NOMO-1 treated with dmso at 0.1 percent for 144 hours (cell line): ENCODE data around the gene ANTXR2.
"Not testable (repeated sequence)": the region's sequence is repeated elsewhere in the genome, so short reads cannot be mapped to it uniquely, and the experiment has no call there.

ENCODE experiments used
- DNase-seq: peaks from one replicate; lab custom pipeline; 2025; ENCODE audit not compliant: unreplicated experiment; lab: John Stamatoyannopoulos, UW

Gene ANTXR2

DNA sequence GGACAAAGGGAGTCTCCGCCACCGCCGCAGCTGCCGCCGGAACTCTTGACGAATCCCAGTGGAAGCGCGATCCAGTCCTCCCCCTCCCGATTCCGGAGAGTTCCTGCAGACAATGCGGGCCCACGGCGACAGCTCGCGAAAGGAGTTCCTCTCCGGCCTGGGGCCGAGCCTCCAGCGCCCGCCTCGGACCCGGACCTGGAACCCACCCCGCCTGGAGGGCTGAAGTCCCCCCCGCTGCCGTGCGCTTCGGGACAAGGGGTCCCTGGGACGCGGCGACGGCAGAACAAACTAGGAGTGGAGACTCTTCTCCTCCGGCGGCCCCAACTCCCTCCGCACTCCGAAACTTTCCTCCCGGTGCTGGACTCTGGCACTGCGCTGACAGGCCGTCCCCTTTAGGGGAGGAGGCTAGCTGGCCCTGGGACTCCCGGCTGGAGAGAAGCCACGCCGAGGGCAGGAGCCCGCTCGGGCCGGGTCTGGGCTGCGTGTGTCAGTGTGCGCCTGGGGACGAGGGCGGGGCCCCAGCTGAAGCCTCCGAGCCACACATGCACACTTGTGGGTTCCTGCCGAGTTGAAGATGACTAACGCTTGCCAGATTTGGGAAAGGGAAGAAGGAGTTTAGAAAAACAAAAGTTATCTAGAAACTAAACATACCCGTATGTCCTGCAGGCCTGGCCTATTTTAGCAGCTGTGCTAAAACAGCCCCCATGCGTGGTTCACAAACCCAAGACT is at the start of gene ANTXR2:
Gene ANTXR2 (minus strand): TSS at position 486 of the 729 bp plus-strand sequence. CDS start 669 bp downstream, outside the sequence.
- peak; percentile 86 for DNase-seq

DNA sequence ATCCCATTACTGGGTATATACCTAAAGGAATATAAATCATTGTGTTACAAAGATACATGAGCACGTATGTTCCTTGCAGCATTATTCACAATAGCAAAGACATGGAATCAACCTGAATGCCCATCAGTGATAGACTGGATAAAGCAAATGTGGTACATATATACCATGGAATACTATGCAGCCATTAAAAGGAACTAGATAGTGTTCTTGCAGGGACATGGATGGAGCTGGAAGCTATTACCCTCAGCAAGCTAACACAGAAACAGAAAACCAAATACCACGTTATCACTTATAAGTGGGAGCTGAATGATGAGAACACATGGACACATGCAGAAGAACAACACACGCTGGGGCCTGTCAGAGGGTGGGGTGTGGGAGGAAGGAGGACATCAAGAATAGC is 48.8 kb upstream of the ANTXR2 start:
- not testable (repeated sequence) for DNase-seq

DNA sequence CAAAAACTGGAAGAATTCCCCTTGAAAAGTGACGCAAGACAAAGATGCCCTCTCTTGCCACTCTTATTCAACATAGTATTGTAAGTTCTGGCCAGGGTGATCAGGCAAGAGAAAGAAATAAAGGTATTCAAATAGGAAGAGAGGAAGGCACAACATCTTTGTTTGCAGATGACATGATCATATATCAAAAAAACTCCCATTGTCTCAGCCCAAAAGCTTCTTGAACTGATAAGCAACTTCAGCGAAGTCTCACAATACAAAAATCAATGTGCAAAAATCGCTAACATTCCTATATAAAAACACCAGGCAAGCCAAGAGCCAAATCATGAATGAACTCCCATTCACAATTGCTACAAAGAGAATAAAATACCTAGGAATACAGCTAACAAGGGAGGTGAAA is 46.6 kb upstream of the ANTXR2 start:
- not testable (repeated sequence) for DNase-seq

DNA sequence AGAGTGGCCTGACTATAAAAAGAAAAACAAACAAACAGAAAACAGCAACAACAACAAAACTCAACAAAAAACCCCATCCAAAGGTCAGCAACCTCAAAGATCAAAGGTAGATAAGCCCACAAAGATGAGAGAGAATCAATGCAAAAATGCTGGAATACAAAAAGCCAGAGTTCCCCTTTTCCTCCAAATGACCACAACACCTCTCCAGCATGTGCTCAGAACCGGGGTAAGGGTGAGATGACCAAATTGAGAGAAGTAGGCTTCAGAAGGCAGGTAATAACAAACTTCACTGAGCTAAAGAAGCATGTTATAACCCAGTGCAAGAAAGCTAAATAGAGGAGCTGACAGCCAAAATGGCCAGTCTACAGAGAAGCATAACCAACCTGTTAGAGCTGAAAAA is 43.5 kb upstream of the ANTXR2 start:
- DNase-seq = no peak

DNA sequence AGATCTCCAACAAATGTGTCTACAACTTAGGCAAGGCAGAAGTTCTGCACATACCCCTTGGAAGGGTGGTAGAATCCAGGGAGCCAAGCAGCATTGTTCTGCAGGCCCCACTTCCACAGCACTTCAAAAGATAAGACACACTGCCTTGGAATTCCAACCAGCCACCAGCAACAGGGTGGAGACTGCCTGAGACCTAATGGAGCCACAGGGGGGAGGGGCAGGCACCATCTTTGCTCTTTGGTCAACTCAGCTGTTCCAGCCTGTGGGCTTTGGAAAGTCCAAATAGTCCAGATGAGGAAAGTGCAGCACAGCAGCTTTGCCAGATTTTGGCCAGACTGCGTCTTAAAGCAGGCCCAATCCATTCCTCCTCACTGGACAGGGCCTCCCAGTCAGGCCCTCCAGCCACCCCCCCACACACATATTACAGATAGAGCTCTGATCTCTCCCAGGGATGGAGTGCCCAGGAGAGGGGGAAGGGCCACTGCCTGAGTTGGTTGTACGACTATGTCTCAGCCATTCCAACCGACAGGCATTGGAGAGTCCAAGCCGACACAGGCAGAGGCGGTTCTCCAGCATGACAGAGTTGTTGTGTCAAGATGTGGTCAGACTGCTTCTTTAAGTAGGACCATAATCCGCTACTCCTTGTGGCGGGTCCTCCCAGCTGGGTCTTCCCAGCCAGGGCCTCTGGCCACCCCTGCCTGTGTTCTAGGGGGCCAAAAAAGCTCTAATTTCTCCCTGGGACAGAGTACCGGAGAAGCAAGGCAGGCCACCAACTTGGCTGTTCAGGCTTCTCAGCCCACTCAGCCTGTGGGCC is 42.5 kb upstream of the ANTXR2 start:
- DNase-seq = no peak

DNA sequence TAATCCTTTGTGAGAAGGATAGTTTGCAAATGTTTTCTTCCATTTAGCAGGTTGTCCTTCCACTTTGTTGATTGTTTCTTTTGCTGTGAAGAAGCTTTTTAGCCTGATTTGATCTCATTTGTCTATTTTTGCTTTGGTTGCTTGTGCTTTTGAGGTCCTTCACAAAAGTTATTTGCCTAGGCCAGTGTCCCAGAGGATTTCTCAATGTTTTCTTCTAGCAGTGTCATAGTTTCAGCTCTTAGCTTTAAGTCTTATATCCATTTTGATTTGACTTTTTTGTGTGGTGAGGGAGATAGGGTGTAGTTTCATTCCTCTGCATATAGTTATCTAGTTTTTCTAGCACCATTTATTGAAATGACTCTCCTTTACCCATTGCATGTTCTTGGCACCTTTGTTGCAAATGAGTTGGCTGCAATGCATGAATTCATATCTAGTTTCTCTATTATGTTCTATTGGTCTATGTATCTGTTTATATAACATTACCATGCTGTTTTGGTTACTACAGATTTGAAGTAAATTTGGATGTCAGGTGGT is 41.8 kb upstream of the ANTXR2 start:
- DNase-seq = no peak

DNA sequence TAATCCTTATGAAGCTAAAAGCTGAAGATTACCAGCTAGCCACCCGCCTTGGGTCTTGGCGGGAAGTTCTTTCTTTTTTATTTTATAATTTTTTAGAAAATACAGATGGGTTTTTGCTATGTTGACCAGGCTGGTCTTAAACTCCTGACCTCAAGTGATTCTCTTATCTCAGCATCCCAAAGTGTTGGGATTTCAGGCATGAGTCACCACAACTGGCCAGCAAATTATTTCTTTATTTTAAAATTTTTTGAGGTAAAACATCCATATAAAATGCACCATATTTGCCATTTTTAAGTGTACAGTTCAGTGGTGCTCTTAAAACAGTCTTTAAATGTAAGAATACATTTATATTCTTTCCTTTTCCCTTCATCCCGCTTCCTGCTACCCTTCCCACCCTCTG is 40.6 kb upstream of the ANTXR2 start:
- no peak for DNase-seq

DNA sequence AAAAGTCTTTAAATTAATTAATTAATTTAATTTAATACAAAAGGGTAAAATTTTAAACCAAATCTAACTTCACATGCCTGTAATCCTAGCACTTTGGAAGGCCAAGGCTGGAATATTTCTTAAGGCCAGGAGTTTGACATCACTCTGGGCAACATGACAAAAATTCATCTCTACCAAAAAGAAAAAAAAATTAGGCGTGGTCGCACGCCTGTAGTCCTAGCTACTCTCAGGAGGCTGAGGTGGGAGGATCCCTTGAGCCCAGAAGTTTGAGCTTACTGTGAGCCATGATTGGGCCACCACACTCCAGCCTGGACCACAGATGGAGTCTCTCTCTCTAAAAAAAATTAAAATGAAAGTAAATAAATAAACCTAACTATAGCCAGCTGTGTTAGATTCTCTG is 39.2 kb upstream of the ANTXR2 start:
- DNase-seq = no peak

DNA sequence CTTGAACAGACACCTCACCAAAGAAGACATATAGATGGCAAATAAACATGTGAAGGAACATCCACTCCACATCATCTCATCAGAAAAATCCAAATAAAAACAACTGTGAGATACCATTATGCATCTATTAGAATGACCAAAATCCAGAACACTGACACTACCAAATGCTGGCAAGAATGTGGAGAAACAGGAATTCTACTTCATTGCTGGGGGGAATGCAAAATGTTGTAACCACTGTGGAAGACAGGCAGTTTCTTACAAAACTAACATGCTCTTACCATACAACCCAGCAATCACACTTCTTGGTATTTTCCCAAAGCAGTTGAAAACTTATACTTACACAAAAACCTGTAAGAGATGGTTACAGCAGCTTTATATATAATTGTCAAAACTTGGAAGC is 38.2 kb upstream of the ANTXR2 start:
- DNase-seq = no peak

DNA sequence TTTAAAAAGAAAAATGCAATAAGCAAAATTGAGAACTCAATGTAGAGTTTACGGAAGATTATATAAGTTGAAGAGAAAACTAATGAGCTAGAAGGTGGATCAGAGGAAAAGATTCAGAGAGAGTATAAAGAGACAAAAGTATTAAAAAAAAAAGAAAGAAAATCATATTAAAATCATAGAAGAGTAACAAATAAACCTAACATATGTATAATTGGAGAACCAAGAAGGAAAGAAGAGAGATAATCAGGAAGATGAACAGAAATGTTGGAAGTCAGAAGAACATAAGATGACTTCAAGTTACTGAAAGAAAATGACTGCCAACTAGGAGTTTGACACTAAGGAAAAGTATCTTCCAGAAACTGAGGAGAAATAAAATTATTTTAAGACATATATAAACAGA is 34.3 kb upstream of the ANTXR2 start:
- no peak for DNase-seq

DNA sequence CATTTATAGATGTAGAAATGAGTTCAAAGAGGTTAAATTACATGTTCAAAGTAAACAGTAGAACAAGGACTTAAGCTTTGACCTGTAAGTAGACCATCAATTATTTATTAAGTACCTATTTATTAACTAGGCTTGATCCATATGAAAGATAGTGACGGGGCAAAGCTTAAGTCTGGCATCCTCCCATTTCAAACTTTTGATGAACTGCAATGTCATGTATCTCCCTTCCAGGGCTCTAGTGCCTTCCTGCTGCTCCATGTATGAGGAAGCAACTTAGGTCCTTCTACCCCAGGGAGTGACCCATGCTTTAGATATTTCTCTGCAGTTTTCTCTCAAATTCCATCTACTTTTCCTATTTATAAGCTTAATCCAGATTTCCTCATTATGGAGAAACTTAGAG is 31.9 kb upstream of the ANTXR2 start:
- no peak for DNase-seq

DNA sequence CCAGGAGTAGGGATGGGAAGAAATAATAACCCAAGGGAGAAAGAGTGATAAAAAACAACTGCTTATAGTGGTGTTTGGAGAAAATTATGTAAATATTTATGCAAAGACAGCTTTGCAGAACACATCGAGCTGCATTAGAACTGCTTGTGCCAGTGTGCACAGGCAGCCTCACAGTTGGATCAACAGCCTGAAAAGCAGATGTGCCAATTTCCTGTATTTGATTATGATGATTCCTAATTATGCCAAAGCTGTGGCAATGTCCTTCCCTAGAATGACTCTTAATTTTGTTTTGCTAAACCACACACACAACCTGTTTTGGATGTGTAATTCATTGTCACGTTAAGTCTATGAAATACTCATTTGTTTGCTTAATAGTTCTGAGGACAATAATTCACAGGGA is 30.6 kb upstream of the ANTXR2 start:
- peak; percentile 40 for DNase-seq

DNA sequence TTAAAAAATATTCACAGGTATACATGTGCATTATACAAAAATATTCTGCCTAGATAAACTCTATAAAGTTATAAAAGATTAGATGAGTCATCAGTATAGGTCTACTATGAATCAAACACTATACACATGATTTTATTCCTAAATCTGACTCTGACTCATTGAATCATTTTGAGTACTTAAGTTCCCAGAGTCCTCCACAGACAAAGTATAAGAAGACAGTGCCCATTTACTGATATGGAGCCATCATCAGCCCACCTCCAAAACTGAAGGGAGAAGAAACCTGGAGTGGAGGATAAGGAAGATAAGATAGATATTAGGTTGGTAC is 28.7 kb upstream of the ANTXR2 start:
- DNase-seq = no peak

DNA sequence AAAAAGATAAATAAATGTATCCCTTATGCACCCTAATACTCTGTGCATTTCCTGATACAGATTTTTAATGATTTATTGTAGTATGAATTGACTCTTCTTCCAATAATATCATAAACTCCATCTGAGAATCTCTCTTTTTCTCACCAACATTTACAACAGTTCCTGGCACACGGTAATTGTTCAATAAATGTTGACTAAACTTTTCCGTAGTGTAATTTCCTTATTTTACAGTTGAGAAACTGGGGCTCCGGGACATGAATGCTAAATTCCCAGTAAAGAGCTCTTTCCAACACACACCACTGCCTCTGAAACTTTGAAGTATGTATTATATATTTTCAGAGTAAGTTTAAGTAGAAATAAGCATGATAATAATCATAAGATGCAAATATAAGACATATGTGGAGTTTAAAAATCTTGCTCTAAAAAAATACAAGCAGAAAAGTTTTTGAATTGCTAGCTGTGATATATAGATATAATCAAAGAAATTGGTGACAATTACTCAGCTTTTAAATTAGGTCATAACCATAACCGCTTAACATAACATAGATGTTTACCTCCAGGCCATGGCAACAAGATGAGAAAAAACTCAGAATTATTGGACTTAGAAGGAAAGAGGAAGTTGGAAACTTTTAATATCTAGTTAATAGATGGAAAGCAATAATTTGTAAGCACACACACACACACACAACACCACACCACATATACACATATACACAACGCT is 28.2 kb upstream of the ANTXR2 start:
- DNase-seq = no peak

DNA sequence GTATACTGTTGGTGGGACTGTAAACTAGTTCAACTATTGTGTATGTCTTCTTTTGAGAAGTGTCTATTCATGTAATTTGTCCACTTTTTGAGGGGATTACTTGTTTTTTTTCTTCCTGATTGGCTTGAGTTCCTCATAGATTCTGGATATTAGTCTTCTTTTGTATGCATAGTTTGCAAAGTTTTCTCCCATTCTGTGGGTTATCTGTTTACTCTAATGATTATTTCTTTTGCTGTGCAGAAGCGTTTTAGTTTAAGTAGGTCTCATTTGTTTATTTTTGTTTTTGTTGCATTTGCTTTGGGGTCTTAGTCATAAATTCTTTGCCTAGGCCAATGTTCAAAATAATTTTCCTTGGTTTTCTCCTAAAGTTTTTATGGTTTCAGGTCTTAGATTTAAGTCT is 26.6 kb upstream of the ANTXR2 start:
- no peak for DNase-seq

DNA sequence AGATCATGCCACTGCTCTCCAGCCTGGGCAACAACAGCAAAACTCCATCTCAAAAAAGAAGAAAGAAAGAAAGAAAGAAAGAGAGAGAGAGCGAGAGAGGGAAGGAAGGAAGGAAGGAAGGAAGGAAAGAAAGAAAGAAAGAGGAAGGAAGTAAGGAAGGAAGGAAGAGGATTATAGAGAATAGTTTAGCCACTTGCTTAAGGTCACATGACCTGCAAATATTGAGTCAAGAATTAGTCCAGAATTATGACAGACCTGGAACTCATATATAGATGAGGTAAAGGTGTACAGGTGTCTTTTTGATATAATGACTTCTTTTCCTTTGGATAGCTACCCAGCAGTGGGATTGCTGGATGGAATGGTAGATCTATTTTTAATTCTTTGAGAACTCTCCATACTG is 25.6 kb upstream of the ANTXR2 start:
- DNase-seq = no peak

DNA sequence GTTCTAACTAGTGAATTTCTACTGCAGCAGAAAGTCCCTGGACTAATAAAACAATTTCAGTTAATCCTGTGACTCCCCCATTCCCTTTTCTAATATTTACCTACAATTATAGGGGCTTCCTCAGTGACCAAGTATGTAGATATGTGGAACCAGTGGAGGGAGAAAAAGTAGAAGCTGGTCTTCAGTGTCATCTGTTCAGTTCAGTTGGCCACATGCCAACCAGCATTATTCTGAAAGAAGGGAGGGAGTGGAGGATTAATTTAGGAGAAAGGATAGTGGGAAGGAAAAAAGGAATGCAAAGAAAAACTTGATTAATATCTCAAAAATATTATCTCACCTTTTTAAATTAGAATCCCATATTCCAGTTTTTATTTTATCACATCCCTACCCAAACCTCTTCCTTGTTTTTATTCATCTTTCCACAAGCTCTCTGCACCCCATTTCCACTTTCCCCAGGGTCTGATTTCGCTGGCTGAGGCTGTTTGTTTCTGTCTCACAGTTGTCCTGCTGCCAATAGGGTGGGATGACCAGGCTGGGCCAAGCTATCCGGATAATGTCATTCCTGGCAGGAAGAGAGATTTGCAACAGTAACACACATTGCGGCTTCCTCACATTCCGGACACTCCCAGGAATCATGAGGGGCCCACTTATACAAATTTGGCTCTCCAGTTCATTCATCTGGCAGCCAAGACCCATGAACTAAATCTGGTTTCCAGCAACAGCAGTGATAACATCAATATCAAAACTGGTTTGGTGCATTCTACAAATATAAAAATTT is 24.6 kb upstream of the ANTXR2 start:
- DNase-seq = no peak

DNA sequence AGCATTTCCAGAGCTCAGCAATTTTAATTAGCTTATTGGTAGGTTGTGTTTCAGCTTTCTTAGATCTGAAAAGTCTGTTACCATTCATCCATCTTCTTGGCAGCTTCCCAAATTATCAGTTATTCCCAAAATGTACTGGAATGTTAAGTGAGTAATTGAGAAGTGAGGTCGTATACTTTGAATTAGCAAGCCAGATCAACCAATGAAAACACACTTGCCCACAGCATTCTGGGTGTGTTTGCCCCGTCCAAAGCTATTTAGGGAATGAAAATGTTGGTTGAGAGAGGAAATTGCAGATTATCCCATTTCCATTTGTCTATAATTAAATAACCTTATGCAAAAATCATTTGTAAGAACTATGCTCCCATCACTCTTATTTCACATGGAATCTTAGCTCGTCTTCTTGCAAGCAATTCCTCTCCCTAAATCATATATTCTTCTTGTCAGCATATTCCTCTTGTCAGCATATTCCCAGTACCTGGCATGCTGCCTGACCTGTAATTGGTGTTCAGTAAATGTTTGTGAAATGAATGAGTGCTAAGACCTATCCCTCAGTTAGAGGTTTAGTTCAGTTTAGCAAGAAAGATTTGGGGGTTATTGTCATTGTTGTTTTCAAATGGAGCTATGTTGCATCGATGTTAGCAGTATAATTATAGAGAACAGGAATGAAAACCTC is 23.3 kb upstream of the ANTXR2 start:
- no peak for DNase-seq

DNA sequence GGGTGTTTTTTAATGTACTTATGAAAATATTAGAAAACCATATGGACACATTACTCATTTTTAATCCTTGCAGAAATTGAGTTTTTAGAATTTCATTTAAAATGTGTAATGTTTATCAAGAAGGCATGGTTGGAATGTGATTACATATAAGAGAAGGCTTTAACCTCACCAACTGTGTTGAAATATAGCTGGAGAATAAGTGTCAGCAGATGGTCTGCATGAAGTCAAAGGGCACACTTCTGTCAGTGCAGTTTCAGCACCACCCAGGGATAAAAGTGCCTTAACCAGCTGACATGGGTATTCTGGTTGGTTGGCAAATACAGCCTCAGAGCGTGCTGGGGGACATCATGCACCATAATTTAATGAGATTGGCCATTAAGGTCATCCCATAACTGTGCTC is 21.2 kb upstream of the ANTXR2 start:
- DNase-seq = no peak

DNA sequence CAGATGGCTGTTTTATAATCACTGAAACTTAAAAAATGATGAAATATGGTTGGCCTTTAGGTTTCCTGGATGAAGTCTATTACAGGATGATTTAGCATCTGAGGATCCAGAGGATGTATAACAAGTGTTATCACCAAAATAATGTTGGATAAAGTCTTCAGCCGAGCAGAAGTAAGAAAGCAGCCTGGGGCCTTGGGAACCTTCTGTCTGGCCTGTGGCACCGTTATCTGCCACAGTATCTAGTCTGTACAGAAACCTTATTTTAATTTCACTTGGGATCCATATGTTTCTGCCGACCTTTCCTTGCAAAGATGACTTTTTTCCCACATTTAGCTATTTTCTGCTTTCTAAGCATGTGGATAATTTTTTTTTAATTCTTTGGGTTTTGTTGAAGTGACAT is 20.5 kb upstream of the ANTXR2 start:
- no peak for DNase-seq
